GM20000 (cell line): ENCODE data around the gene KRTAP12-3.
"Not testable (repeated sequence)": the region's sequence is repeated elsewhere in the genome, so short reads cannot be mapped to it uniquely, and the experiment has no call there.

Experiments used
- DNase-seq: peaks from one replicate; pipeline ENCODE4 v3.0.0; 2012; ENCODE audit warnings: low spot score
- TF ChIP-seq, protein P1 (sequence below): IDR thresholded peaks from 2 replicates; pipeline ENCODE4 v1.5.1; 2012; ENCODE audit warnings: mild to moderate bottlenecking, control low read depth; ENCODE audit errors: extremely low read depth, missing control alignments

KRTAP12-3 gene

DNA sequence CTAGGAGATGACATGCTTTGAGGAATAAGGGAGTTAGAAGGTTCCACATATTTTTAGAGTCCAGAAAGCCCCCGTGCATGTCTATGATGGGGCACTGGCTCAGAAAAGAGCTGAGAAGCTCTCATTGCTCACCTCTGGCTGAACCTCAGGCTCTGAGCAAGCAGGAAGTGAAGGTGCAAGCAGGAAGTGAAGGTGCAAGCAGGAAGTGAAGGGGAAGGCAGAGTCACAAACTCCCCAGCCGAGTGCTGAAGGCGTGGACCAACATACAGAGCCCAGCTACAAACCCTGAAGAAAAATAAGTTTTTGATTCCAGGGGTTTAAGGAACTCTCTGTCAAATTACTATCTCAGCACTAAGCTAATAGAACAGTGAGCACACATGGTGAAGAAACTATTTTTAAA, 38.8 kb upstream of the KRTAP12-3 start:
- no peak for DNase-seq
- TF ChIP-seq, protein P1, sequence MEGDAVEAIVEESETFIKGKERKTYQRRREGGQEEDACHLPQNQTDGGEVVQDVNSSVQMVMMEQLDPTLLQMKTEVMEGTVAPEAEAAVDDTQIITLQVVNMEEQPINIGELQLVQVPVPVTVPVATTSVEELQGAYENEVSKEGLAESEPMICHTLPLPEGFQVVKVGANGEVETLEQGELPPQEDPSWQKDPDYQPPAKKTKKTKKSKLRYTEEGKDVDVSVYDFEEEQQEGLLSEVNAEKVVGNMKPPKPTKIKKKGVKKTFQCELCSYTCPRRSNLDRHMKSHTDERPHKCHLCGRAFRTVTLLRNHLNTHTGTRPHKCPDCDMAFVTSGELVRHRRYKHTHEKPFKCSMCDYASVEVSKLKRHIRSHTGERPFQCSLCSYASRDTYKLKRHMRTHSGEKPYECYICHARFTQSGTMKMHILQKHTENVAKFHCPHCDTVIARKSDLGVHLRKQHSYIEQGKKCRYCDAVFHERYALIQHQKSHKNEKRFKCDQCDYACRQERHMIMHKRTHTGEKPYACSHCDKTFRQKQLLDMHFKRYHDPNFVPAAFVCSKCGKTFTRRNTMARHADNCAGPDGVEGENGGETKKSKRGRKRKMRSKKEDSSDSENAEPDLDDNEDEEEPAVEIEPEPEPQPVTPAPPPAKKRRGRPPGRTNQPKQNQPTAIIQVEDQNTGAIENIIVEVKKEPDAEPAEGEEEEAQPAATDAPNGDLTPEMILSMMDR = no peak

DNA sequence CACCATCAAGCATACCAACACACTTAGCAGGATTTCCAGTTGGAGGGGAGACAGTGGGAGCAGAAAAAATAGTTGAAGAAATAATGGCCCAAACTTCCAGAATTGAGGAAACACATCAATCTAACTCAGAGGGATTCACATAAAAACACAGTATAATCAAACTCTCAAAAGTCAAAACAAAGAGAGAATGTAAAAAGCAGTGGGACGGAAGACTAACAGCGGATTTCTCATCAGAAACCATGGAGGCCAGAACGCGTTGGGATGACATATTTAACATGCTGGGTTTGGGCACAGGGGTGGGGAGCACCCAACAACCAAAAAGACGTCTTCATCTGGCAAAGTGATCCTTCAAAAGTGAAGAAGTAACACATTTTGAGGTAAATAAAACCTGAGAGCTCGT, 37.8 kb upstream of the KRTAP12-3 start:
- TF ChIP-seq, protein P1 = no peak
- DNase-seq = no peak

DNA sequence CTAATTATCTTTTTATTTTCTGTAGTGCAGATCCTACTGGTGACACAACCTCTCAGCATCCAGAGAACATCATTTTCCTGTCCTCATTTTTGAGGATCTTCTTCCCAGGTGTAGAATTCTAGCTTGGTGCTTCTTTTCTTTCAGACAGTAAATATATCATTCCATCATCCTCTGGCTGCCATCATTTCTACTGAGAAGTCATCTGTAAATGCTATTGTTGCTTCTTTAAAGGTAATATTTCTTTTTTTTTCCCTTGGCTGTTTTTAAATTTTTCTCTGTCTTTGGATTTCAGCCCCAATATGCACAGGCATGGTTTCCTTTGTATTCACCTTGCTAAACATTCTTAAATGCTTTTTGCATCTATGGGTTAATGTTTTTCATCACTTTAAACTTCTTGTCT, 34.2 kb upstream of the KRTAP12-3 start:
- DNase-seq = no peak
- TF ChIP-seq, protein P1 = no peak

DNA sequence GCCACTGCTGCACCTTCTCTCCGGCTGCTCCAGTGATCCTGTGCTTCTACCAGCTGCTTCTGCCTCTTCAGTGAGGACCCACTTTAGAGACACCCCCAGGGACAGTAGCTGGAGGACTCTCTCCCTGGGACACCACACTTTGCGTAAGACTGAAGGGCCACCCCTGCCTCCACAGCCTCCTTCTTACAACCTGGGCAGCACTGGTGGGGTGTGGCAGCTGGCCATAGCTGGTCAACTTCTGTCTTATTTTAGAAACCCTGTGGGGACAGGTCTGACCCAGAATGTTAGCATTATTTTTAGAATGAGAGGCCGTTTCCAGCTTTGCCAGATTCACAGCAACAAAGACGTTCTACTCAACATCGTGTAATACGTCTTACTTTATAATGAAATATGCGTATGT, 32.0 kb upstream of the KRTAP12-3 start:
- TF ChIP-seq, protein P1 = no peak
- DNase-seq = no peak

DNA sequence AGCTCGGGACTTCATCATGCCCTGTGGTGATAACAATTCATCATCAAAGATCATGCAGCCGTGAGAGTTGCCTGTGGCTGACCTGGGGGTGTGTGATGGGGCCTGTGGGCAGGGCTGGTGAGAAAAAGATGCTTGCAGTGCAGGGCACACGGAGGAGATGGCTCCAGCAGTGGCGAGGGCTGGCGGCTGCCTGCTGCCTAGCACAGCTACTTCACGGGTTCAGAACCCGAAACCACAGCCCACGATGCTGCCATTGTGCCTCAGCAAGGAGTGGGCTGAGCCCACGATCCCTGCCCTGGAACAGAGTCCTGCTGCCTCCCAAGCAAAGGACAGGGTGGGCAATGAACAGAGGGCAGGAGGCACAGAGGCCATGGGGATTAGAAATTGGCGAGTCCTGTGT, 31.5 kb upstream of the KRTAP12-3 start:
- no peak for DNase-seq
- TF ChIP-seq, protein P1 = no peak

DNA sequence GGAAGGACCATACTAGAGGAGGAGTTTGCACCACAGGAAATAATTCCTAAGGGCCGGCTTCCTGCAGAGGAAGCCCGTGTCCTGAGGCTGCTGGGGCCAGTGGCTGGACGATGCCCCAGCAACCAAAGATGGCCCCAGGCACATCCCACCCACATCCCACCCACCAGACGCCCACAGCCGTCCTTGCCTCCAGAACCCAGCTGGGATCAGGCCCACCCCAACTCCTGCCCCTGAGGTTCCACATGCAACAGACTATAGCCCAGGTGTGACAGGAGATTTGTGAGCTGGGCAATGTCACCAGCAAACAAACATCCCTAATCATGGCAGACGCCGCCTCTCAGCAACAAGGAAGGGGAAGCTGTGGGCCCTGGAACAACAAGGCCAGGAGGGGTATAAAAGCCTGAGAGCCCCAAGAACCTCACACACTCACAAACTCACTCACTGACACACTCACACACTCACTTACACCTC, 31.0 kb upstream of the KRTAP12-3 start, which contains the start of gene KRTAP10-9:
Gene KRTAP10-9, plus strand, starts transcription at position 421 of the 471 bp plus-strand sequence. CDS start 79 bp downstream, outside the sequence.
- DNase-seq = no peak
- TF ChIP-seq, protein P1 = no peak

DNA sequence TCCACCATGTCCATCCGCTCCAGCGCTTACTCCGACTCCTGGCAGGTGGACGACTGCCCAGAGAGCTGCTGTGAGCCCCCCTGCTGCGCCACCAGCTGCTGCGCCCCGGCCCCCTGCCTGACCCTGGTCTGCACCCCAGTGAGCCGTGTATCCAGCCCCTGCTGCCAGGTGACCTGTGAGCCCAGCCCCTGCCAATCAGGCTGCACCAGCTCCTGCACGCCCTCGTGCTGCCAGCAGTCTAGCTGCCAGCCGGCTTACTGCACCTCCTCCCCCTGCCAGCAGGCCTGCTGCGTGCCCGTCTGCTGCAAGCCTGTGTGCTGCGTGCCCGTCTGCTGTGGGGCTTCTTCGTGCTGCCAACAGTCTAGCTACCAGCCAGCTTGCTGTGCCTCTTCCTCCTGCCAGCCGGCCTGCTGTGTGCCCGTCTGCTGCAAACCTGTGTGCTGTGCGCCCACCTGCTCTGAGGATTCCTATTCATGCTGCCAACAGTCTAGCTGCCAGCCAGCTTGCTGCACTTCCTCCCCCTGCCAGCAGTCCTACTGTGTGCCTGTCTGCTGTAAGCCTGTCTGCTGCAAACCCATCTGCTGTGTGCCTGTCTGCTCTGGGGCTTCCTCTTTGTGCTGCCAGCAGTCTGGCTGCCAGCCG, 30.4 kb upstream of the KRTAP12-3 start:
- not testable (repeated sequence) for DNase-seq

DNA sequence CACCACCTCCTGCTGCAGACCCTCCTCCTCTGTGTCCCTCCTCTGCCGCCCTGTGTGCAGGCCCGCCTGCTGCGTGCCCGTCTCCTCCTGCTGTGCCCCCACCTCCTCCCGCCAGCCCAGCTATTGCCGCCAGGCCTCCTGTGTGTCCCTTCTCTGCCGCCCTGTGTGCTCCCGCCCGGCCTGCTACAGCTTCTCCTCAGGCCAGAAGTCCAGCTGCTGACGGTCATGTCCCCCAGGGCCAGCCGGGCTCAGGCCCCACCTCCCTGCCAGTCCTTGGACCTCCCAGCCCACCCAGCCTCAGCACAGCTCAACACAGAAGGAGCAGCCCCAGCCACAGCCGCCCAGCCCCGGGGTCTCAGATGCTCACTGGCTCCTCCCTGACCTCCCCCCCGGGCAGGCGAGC, 29.9 kb upstream of the KRTAP12-3 start:
- DNase-seq = not testable (repeated sequence)
